SU-DHL-6 (cell line): Measurements from ENCODE around the gene BBX.

Experiments used
- H2AFZ ChIP-seq: fragments of 200-600 bp; sonication (generic); 2 replicates; pipeline ENCODE4 v1.6.1; 2014; ENCODE audit warnings: low read depth, mild to moderate bottlenecking, moderate library complexity, mixed read lengths, antibody characterized with exemption, low read length; ENCODE audit not compliant: severe bottlenecking
- H3F3A ChIP-seq: fragments of 200-600 bp; shearing (Covaris generic); 2 replicates; pipeline ENCODE4 v1.6.0; 2016; ENCODE audit warnings: antibody characterized with exemption, mild to moderate bottlenecking; ENCODE audit not compliant: insufficient read depth
- H3K27ac ChIP-seq: fragments of 200-600 bp; sonication (generic); 2 replicates; pipeline ENCODE4 v1.5.1; 2016; ENCODE audit warnings: low read depth, mild to moderate bottlenecking, low read length, moderate library complexity, mixed read lengths
- H3K27me3 ChIP-seq: fragments of 200-600 bp; sonication (generic), shearing (Covaris generic); 2 replicates; pipeline ENCODE4 v1.6.0; 2014; ENCODE audit warnings: mild to moderate bottlenecking, low read length
- H3K36me3 ChIP-seq: fragments of 200-600 bp; sonication (generic); 2 replicates; pipeline ENCODE4 v1.6.1; 2014; ENCODE audit warnings: mild to moderate bottlenecking, low read length, mixed read lengths
- H3K4me2 ChIP-seq: fragments of 300-600, 200-600 bp; shearing (Covaris generic), sonication (generic); 2 replicates; pipeline ENCODE4 v1.6.0; 2014; ENCODE audit warnings: low read length, low read depth, mild to moderate bottlenecking; ENCODE audit not compliant: poor library complexity, severe bottlenecking
- H3K4me3 ChIP-seq: fragments of 200-600 bp; sonication (generic); 2 replicates; pipeline ENCODE4 v1.5.1; 2014; ENCODE audit warnings: antibody characterized with exemption, low read length, mild to moderate bottlenecking, mixed read lengths; ENCODE audit not compliant: insufficient read depth, poor library complexity, severe bottlenecking
- H3K79me2 ChIP-seq: fragments of 200-600 bp; sonication (generic); 2 replicates; pipeline ENCODE4 v1.6.1; 2014; ENCODE audit warnings: mild to moderate bottlenecking, low read length, moderate library complexity; ENCODE audit not compliant: insufficient read depth
- H3K9ac ChIP-seq: fragments of 200-600 bp; sonication (generic); 2 replicates; pipeline ENCODE4 v1.7.0; 2014; ENCODE audit warnings: mild to moderate bottlenecking, low read length
- H3K9me2 ChIP-seq: fragments of 200-600 bp; sonication (generic); replicated peaks from 2 replicates; pipeline ENCODE4 v1.6.1; 2014; ENCODE audit warnings: low read length; ENCODE audit not compliant: insufficient read depth
- H3K9me3 ChIP-seq: fragments of 200-600 bp; sonication (generic); 2 replicates; pipeline ENCODE4 v1.6.1; 2014; ENCODE audit warnings: low read length, mixed read lengths; ENCODE audit not compliant: insufficient read depth
- H4K20me1 ChIP-seq: fragments of 200-600 bp; sonication (generic); 2 replicates; pipeline ENCODE4 v1.6.1; 2014; ENCODE audit warnings: low read depth, mild to moderate bottlenecking, antibody characterized with exemption, low read length, moderate library complexity, mixed read lengths
- CTCF ChIP-seq: fragments of 200-600 bp; sonication (generic); IDR thresholded peaks from one replicate; pipeline ENCODE4 v1.5.1; 2017; ENCODE audit warnings: antibody characterized with exemption, mild to moderate bottlenecking, low read length, moderate library complexity; ENCODE audit not compliant: insufficient read depth, poor library complexity, severe bottlenecking
- EZH2phosphoT487 ChIP-seq: fragments of 200-600 bp; sonication (generic), shearing (Covaris generic); conservative IDR thresholded peaks from 2 replicates; pipeline ENCODE4 v1.6.1; 2018; ENCODE audit warnings: mild to moderate bottlenecking, antibody characterized with exemption, low read length, moderate library complexity, mixed read lengths

The BBX gene

GRCh38 chr3:107630779-107631178 lies 108.0 kb downstream of the BBX start:
- H3K9me3 ChIP-seq: no peaks in the 10 kb centered on the region
- peaks cover 10% of the 10 kb centered on the region; the same call in 1 of the 2 replicates for H4K20me1 ChIP-seq
- H3K4me3 ChIP-seq: no peak overlapping the region
- no peak overlapping the region for H2AFZ ChIP-seq
- H3K79me2 ChIP-seq: 0 out of 2 replicates have a peak, but pooled peaks cover 5% of the 10 kb centered on the region
- no peak overlapping the region for H3K27ac ChIP-seq
- no peaks in the 10 kb centered on the region for H3F3A ChIP-seq
- H3K27me3 ChIP-seq: no peaks in the 10 kb centered on the region
- no peaks in the 10 kb centered on the region for H3K36me3 ChIP-seq
- TF ChIP-seq EZH2phosphoT487 (no peak), CTCF (no peak)
- H3K9me2 ChIP-seq: no peaks in the 10 kb centered on the region
- no peak overlapping the region for H3K4me2 ChIP-seq
- H3K9ac ChIP-seq: no peak overlapping the region

- H2AFZ ChIP-seq: no peak overlapping the region
- H3K36me3 ChIP-seq: no peaks in the 10 kb centered on the region
- H3K4me3 ChIP-seq: no peak overlapping the region
- no peaks in the 10 kb centered on the region for H3K9me3 ChIP-seq
- no peak overlapping the region for H3K4me2 ChIP-seq
- no peak overlapping the region for H3K27ac ChIP-seq
- no peaks in the 10 kb centered on the region for H3K9me2 ChIP-seq
- no peak overlapping the region for H3K9ac ChIP-seq
- H3K79me2 ChIP-seq: 0 out of 2 replicates have a peak, but pooled peaks cover 5% of the 10 kb centered on the region
- H3K27me3 ChIP-seq: no peaks in the 10 kb centered on the region
- no peaks in the 10 kb centered on the region for H3F3A ChIP-seq
- TF ChIP-seq CTCF (no peak), EZH2phosphoT487 (no peak)
- H4K20me1 ChIP-seq: peaks cover 10% of the 10 kb centered on the region; the same call in 1 of the 2 replicates
These were observed 109.8 kb downstream of the BBX start for GRCh38 chr3:107632576-107632975.

- no peaks in the 10 kb centered on the region for H3K9me3 ChIP-seq
- H3K4me3 ChIP-seq: no peak overlapping the region
- H2AFZ ChIP-seq: no peak overlapping the region
- H3K9me2 ChIP-seq: no peaks in the 10 kb centered on the region
- H3K27ac ChIP-seq: no peak overlapping the region
- no peaks in the 10 kb centered on the region for H3K27me3 ChIP-seq
- H3K9ac ChIP-seq: no peak overlapping the region
- H3F3A ChIP-seq: no peaks in the 10 kb centered on the region
- 0 out of 2 replicates have a peak, but pooled peaks cover 5% of the 10 kb centered on the region for H3K79me2 ChIP-seq
- no peaks in the 10 kb centered on the region for H3K36me3 ChIP-seq
- TF ChIP-seq EZH2phosphoT487 (no peak), CTCF (no peak)
- H3K4me2 ChIP-seq: no peak overlapping the region
- 0 out of 2 replicates have a peak, but pooled peaks cover 4% of the 10 kb centered on the region for H4K20me1 ChIP-seq
These were observed 110.8 kb downstream of the BBX start for GRCh38 chr3:107633327-107634098.
